Right lobe of liver (tissue), 6 donors: ENCODE measurements around the gene PLEKHM1. TPM values are rescaled to one million over a fixed set of nuclear protein-coding genes. Genes with fewer than 3 reads are reported as not detected.
"Not testable (repeated sequence)": the region's sequence is repeated elsewhere in the genome, so short reads cannot be mapped to it uniquely, and the experiment has no call there.

Experiments
- ATAC-seq, 4 donors: fragments of 200-7000 bp; cut with Tn5 transposase; one replicate each; pipeline ENCODE4 v1.9.1; 2020; ENCODE audit warnings: mild to moderate bottlenecking in 4 of 4, moderate library complexity in 4 of 4
- DNase-seq, 3 donors: peaks; one replicate each; pipeline ENCODE4 v3.0.0-alpha.2; 2020
- H3K27ac ChIP-seq, 3 donors: fragments of 200-600 bp; one replicate each; pipeline ENCODE4 v1.8.0; 2022
- H3K27me3 ChIP-seq, 2 donors: fragments of 200-600 bp; one replicate each; pipeline ENCODE4 v1.8.0; 2022
- H3K36me3 ChIP-seq, 4 donors: fragments of 200-600 bp; sonication (generic) in 1 of 4; one replicate each; pipeline versions ENCODE4 v1.5.1 to v1.8.0; 2017 to 2022; ENCODE audit warnings: control low read depth in 1 of 4
- H3K4me1 ChIP-seq, 4 donors: fragments of 200-600 bp; sonication (generic) in 1 of 4; one replicate each; pipeline versions ENCODE4 v1.5.1 to v1.8.0; 2017 to 2022; ENCODE audit warnings: control low read depth in 1 of 4
- H3K4me3 ChIP-seq, 3 donors: fragments of 200-600 bp; one replicate each; pipeline ENCODE4 v1.8.0; 2022
- H3K9me3 ChIP-seq, 4 donors: fragments of 200-600 bp; sonication (generic) in 1 of 4; one replicate each; pipeline versions ENCODE4 v1.5.1 to v1.8.0; 2017 to 2022; ENCODE audit warnings: control low read depth in 1 of 4
- WGBS: methylation state at CpG from one replicate; pipeline ENCODE4 v1.1.6; 2018; ENCODE audit warnings: low coverage, low lambda C conversion rate; ENCODE audit not compliant: insufficient coverage; ENCODE audit errors: missing lambda C conversion rate; 5-methylcytosine and 5-hydroxymethylcytosine counted together
- intact Hi-C, 2 donors: fragments of 100-400 bp; cut with DNase I; formaldehyde crosslinking; loops; one replicate each; pipeline versions ENCODE4 v1.11.2 to v1.14.1; 2022
- total RNA-seq, 6 experiments: library from RNA; depleted of rRNA in 2 of 6; stranded (reverse); fragments of >200 nt in 2 of 6; fragmentation: NEBNext Ultra II Directional in 3 of 6; extraction: Animal tissue kit (Norgen Biotek cat#: 25700) in 3 of 6; gene quantifications; one replicate each; pipeline versions ENCODE4 v1.1.0 to v1.2.4, GENCODE V29; 2016 to 2023
- donor health status: DM: no; HTN: yes; CAD: no.
- donor health status: DM: no; HTN: no; CAD: no.
- donor health status: DM: no; HTN: no; CAD: no.
- donor health status: DM: no; HTN: yes; CAD: no.
- donor health status: DM: no; HTN: yes; CAD: no.

Gene PLEKHM1
- total RNA-seq, 6 experiments from 2014 or later: 11.9 to 27.5 (median 23.1) TPM

DNA sequence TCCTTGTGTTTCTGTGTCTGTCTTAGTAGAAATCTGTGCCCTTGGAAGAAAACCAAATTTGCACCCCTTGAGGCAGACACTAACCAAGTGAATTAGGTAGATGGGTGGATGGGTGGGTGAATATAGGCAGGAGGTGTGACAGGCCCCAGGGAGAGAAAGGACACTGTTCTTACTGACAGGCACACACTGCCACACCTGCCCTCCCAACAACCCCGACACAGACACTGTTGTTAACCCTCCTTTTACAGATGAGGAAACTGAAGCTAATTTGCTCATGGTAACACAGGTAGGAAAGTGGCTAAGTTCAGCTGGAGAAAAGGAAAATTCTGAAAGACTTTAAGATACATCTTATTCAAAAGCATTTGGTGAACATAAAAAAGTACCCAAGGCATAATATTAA lies 42.0 kb downstream of the PLEKHM1 start:
- H3K27me3 ChIP-seq, H3K36me3 ChIP-seq, DNase-seq, H3K9me3 ChIP-seq, ATAC-seq, H3K4me3 ChIP-seq, H3K27ac ChIP-seq, intact Hi-C loops: not testable (repeated sequence)
- WGBS: no CpG with 5 or more reads among the region's 1 CpG
- H3K4me1 ChIP-seq: peaks cover 0 to 27% (median 3%) of the 10 kb centered on the region in 4 donors

DNA sequence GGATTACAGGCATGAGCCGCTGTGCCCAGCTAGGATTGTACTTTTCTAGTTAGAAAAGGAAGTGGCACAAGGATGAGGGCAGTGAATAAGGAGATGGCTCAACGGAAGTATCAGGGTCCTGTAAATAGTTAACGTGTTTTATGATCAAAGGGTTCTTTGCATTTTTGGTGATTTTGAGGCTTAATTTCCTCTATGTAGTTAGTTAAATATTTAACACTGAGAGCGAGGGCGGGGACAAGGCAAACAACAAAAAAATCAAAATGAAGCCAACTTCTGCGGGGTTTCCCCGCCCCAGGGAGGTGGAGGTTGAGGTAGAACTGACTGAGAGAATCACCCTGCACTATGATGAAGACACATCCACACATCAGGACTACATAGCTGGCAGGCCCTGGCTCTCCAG lies 42.5 kb downstream of the PLEKHM1 start:
- intact Hi-C loops, H3K27me3 ChIP-seq, H3K9me3 ChIP-seq, H3K36me3 ChIP-seq, H3K4me3 ChIP-seq: not testable (repeated sequence)
- peaks cover 0 to 27% (median 3%) of the 10 kb centered on the region in 4 donors for H3K4me1 ChIP-seq
- peak in 3 of 4 donors; percentile 33 to 63 (median 36) for ATAC-seq
- WGBS: 19% methylated on average over 7 of the region's 7 CpGs
- H3K27ac ChIP-seq: peak overlapping the region in 2 of 3 donors; percentile 33 to 47
- peak in 1 of 3 donors; percentile 46 for DNase-seq

DNA sequence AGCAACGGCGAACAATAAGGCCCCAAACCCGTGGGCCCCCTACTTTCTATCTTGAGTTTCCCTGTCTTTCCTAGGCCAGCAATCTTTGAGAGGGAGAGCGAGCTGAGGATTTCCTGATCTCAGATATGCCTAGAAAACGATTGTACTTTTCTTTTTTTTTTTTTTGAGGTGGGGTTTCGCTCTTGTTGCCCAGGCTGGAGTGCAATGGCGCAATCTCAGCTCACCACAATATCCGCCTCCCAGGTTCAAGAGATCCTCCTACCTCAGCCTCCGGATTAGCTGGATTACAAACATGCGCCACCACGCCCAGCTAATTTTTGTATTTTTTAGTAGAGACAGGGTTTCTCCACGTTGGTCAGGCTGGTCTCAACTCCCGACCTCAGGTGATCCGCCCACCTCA lies 42.9 kb downstream of the PLEKHM1 start:
- H3K4me1 ChIP-seq: peaks cover 0 to 27% (median 3%) of the 10 kb centered on the region in 4 donors
- DNase-seq, H3K9me3 ChIP-seq, intact Hi-C loops, ATAC-seq, H3K36me3 ChIP-seq, H3K4me3 ChIP-seq, H3K27me3 ChIP-seq: not testable (repeated sequence)
- 48% methylated on average over 11 of the region's 14 CpGs for WGBS
- H3K27ac ChIP-seq: peak overlapping the region in 2 of 3 donors; percentile 33 to 47

DNA sequence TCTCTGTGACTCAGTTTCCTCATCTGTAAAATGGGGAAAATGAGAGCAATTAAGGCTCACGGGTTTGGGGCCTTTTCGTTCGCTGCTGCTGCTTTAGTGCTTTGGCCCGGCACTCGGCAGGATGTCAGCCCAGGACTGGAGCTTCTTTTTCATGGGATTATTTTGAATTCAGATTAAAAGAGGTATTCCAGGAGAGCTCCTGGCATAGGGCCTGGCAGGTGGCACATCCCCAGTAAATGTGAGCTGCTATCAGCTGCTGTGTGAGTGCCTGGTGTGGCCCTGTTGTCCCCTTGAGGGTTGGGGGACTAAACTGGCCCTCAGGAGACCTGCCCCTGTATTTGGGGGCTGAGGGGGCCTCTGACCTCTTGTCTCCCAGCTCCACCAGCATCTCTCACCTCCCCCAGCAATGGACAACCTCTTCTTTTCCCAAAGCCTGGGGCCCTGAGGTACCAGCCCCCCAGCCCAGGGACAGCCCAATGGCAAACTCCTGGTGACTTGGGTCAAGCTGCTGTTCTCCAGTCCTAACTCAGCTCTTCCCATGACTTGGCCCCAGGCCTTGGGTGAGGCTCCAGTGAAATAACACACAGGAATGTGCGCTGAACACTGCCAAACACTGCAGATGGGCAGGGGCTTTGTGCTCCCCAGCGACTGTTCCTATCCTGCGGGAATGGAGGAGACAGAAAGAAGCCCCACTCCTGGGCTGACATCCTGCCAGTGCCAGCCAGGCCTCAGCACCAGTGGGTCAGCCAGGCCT lies 43.5 kb downstream of the PLEKHM1 start:
- WGBS: 84% methylated on average over 6 of the region's 8 CpGs
- H3K36me3 ChIP-seq, H3K4me3 ChIP-seq, H3K27me3 ChIP-seq, H3K9me3 ChIP-seq, intact Hi-C loops: not testable (repeated sequence)
- peak overlapping the region in 2 of 3 donors; percentile 33 to 47 for H3K27ac ChIP-seq
- ATAC-seq (peak in 3 of 4 donors; percentile 19 to 34 (median 29)), DNase-seq (peak in 1 of 3 donors; percentile 52)
- peaks cover 0 to 27% (median 3%) of the 10 kb centered on the region in 4 donors for H3K4me1 ChIP-seq

DNA sequence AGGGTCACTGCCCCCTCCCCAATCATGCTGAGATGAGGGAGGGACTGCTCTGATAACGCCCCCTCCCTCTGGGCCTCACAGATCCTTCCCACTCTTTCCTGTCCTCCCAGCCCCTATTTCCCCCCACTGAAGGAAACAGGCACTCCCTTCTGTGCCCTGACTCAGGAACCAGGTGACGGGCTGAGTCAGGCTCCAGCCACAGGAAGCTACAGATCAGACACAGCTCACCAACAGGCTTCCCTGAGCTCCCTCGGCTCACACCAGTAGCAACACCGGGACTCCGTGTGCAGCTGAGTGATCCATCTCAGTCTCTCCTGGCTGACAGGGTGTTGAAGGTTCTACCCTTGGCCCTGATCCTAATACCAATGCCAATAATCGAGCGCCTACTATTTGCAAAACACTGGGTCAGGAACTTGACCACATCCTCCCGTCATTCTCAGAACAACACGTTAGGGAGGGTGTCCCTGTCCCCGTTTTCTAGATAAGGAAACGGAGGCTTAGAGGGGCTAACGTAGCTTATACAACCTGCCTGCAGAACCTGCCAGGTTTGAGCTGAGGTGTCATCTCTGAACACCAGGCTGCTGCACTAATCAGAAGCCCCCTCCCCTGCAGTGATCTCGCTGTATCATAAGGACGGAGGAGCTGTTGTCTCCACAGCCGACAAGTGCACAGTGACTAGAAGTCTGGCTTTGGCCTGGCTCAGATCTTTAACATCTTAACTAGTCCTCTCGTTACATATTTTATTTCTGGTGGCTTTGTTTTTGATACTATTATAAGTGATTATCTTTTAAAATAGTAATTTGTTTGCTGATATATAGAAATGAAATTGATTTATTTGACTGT lies 44.4 kb downstream of the PLEKHM1 start:
- H3K36me3 ChIP-seq, H3K27me3 ChIP-seq, H3K4me3 ChIP-seq, H3K9me3 ChIP-seq, intact Hi-C loops: not testable (repeated sequence)
- peak overlapping the region in 2 of 3 donors; percentile 15 to 28 for H3K27ac ChIP-seq
- WGBS: 7% methylated on average over 9 of the region's 16 CpGs
- H3K4me1 ChIP-seq: peaks cover 0 to 27% (median 3%) of the 10 kb centered on the region in 4 donors
- ATAC-seq: peak; percentile 81 to 90 (median 85)
- peak in 2 of 3 donors; percentile 54 to 73 for DNase-seq

DNA sequence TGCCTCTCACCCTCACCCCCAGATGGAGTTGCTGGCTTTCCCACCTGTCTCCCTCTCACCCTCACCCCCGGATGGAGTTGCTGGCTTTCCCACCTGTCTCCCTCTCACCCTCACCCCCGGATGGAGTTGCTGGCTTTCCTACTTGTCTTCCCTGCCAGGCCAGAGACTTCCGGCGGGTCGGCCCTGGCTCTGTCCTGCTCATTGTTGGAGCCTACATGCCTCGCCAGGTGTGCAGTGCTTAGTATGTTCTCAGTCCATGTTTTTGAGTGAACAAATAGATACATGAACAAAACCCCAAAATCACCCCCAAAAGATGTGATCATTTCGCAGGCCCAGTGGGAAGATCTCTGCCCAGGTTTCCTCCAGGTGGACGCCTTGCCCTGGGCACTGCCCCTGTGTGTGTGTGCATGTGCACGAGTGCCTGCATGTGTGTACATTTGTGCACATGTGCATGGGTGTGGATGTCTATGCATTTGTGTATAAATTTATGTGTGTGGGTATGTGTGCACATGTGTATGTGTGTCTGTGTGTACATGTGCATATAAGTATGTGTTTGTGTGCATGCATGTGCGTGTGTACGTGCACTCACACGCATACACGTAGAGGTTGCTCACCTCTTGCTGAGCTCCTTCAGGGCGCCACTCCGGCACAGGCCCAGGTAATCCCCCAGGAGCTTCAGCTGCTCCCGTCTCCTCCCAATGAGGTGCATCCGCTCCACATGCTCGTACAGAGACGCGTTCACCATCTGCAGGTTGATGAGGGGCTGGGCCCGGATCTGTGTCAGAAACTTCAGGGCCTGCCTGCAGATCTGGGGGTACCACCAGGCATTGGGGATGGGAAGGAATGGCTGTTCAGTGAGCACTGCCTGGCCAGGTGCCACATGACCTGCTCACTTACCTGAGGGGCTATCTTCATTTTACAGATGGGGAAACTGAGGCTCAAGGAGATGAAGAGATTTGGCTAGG lies 45.4 kb downstream of the PLEKHM1 start:
- peaks cover 0 to 27% (median 3%) of the 10 kb centered on the region in 4 donors for H3K4me1 ChIP-seq
- H3K4me3 ChIP-seq, H3K27me3 ChIP-seq, intact Hi-C loops, DNase-seq, H3K9me3 ChIP-seq, H3K36me3 ChIP-seq, H3K27ac ChIP-seq, ATAC-seq: not testable (repeated sequence)
- WGBS: 89% methylated on average over 14 of the region's 21 CpGs

DNA sequence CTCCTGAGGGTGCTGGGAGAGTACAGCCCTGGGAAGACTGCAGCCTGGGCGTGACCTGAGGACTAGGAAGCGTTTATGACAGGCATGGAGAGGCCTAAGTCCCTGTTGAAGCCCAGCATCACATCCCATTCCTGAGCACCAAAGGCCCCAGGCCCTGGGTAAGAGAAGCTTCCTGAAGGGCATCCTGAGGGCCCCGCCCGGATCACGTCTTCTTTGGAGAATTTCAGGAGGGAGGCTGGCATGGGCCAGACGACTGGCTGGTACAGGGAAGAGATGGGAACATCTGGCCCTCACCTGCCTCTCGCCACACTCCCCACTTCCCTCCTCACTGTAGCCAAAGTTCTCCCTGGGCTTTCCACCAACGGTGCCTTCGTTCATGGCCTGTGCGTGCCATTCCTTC lies 46.2 kb downstream of the PLEKHM1 start:
- H3K36me3 ChIP-seq, H3K9me3 ChIP-seq, H3K27me3 ChIP-seq, H3K4me3 ChIP-seq, DNase-seq, H3K27ac ChIP-seq, intact Hi-C loops, ATAC-seq: not testable (repeated sequence)
- WGBS: no CpG with 5 or more reads among the region's 10 CpGs
- H3K4me1 ChIP-seq: peaks cover 0 to 27% (median 3%) of the 10 kb centered on the region in 4 donors

DNA sequence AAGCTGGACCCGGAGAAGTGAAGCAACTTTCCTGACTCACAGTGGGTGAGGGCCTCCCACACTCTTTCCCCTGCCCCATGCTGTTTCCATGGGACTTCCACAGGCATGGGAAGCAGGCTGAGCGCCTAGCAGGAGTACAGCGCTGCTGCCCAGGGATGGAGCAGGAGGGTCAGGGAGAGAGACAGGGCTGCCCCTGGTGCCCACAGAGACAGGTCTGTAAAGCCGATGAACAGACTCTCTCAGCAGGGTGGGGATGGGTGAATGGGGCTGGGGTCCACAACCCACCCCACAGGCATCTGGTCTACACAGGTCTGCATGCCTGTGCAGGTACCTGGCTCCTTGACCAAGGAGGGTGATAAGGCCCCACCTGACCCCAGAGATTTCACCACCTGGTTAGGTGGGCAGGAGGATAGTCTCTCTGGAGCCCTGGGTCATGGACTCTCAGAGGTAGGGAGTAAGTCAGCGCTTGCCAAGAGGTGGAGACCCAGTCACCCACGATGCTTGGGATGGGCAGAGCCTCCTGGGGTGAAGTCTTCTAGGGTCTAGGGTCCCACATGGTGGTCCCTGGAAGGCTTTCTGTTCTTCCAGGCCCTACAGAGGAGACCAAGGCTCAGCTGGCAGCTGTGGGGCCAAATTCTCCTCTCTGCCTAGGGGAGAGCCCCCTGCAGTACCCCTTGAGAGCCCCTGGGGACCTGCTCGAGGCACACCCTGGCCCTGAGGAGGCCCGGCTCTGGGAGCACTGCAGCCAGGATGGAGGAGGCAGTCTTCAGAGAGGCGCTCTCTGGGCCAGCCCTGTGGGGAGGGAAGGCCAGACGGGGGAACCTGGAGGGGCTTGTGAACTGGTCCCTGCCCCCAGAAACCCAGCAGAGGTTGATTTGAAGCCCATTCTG lies 46.9 kb downstream of the PLEKHM1 start:
- intact Hi-C loops, ATAC-seq, H3K27me3 ChIP-seq, DNase-seq, H3K27ac ChIP-seq, H3K36me3 ChIP-seq, H3K4me3 ChIP-seq, H3K9me3 ChIP-seq: not testable (repeated sequence)
- no CpG with 5 or more reads among the region's 10 CpGs for whole genome bisulfite sequencing
- peaks cover 0 to 27% (median 3%) of the 10 kb centered on the region in 4 donors for H3K4me1 ChIP-seq
